NK-92 (cell line): ENCODE results near the gene NKD1.

Source experiments
- DNase-seq: peaks from one replicate; lab custom pipeline; 2025; ENCODE audit not compliant: unreplicated experiment; lab: John Stamatoyannopoulos, UW

Gene NKD1

GRCh38 chr16:50692644-50692998, 144.4 kb downstream of the NKD1 start:
- no peak for DNase-seq

GRCh38 chr16:50692999-50693781, 145.0 kb downstream of the NKD1 start, which contains the start of gene NOD2:
Gene NOD2 (plus strand): TSS chr16:50693606. CDS start chr16:50699496, 5,890 bp downstream.
- DNase-seq, result no peak

- no peak for DNase-seq
Measured at GRCh38 chr16:50694206-50694605, 146.0 kb downstream of the NKD1 start.

- DNase-seq, result no peak
Measured at GRCh38 chr16:50695017-50696000, 147.1 kb downstream of the NKD1 start.

- DNase-seq, result no peak
Measured at GRCh38 chr16:50696126-50696525, 147.9 kb downstream of the NKD1 start.

- DNase-seq, result no peak
Measured at GRCh38 chr16:50696575-50697420, 148.6 kb downstream of the NKD1 start.

- no peak for DNase-seq
Measured at GRCh38 chr16:50697421-50697715, 149.2 kb downstream of the NKD1 start.

- no peak for DNase-seq
Measured at GRCh38 chr16:50697881-50698767, 149.9 kb downstream of the NKD1 start.
